NB4 (cell line): ENCODE results near the gene NAA40.

Experiments used
- POLR2A ChIP-seq: IDR thresholded peaks from 2 replicates; pipeline ENCODE4 v1.6.1; 2011; ENCODE audit warnings: mild to moderate bottlenecking; ENCODE audit not compliant: insufficient read length; ENCODE audit errors: extremely low read depth
- TF ChIP-seq, protein P1 (sequence below): IDR thresholded peaks from one replicate; pipeline ENCODE4 v1.5.1; 2012; ENCODE audit warnings: low read depth, low read length

DNA sequence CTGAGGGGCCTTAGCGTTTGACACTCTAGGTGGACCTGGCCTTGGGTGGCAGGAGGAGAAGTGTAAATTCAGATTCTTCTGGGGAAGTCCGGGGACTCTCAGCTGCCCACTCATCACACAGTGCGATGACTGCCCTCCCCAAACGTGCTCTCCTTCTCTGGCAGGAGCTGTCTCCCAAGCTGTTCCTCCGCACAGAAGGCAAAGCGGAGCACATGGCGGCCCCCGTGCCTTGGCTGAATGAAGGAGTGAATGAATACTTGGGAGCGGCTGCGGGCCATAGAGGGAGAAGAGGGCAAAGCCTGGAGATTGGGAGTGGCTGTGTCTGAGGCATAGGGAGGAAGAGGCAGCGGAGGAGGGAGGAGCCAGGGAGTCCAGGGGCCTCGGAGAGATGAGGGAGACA lies 6.9 kb upstream of the NAA40 start:
- TF ChIP-seq, protein P1, sequence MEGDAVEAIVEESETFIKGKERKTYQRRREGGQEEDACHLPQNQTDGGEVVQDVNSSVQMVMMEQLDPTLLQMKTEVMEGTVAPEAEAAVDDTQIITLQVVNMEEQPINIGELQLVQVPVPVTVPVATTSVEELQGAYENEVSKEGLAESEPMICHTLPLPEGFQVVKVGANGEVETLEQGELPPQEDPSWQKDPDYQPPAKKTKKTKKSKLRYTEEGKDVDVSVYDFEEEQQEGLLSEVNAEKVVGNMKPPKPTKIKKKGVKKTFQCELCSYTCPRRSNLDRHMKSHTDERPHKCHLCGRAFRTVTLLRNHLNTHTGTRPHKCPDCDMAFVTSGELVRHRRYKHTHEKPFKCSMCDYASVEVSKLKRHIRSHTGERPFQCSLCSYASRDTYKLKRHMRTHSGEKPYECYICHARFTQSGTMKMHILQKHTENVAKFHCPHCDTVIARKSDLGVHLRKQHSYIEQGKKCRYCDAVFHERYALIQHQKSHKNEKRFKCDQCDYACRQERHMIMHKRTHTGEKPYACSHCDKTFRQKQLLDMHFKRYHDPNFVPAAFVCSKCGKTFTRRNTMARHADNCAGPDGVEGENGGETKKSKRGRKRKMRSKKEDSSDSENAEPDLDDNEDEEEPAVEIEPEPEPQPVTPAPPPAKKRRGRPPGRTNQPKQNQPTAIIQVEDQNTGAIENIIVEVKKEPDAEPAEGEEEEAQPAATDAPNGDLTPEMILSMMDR = no peak
- no peak for TF ChIP-seq POLR2A
